SJSA1 (cell line): ENCODE measurements around the gene VIT. TPM values are rescaled to one million over a fixed set of nuclear protein-coding genes. Genes with fewer than 3 reads are reported as not detected.
A peak's percentile ranks its signal among the peaks of the same experiment; 100 is the strongest.

ENCODE experiments used
- DNase-seq, 2 experiments: peaks; one replicate each; pipeline ENCODE4 v3.0.0-alpha.2; 2015 to 2020; ENCODE audit warnings: low spot score in 2 of 2, low read depth in 1 of 2
- H3K27ac ChIP-seq: fragments of 250-450 bp; sonication (Bioruptor Pico); 2 replicates; pipeline ENCODE4 v1.5.1; 2020; ENCODE audit warnings: mild to moderate bottlenecking, moderate library complexity
- H3K27me3 ChIP-seq: fragments of 250-450 bp; sonication (Bioruptor Pico); replicated peaks from 2 replicates; pipeline ENCODE4 v1.5.1; 2020; ENCODE audit warnings: mild to moderate bottlenecking, moderate library complexity
- H3K36me3 ChIP-seq: fragments of 250-450 bp; sonication (Bioruptor Pico); 2 replicates; pipeline ENCODE4 v1.5.1; 2020; ENCODE audit warnings: mild to moderate bottlenecking
- H3K4me1 ChIP-seq: fragments of 250-450 bp; sonication (Bioruptor Pico); replicated peaks from 2 replicates; pipeline ENCODE4 v1.6.1; 2021; ENCODE audit warnings: mild to moderate bottlenecking
- H3K4me3 ChIP-seq: fragments of 250-450 bp; sonication (Bioruptor Pico); 2 replicates; pipeline ENCODE4 v1.5.1; 2020; ENCODE audit warnings: mild to moderate bottlenecking
- H3K9me3 ChIP-seq: fragments of 250-450 bp; sonication (Bioruptor Pico); replicated peaks from 2 replicates; pipeline ENCODE4 v1.5.1; 2020; ENCODE audit warnings: mild to moderate bottlenecking
- total RNA-seq: library from RNA; depleted of rRNA; stranded (reverse); fragments of >200 nt; shearing (Covaris generic); gene quantifications from 2 replicates; pipeline ENCODE4 v1.2.3, GENCODE V29; 2014

Gene VIT
- total RNA-seq, 1 experiment from 2014 or later: 1.1 TPM

GRCh38 chr2:36707050-36707449, 10.5 kb downstream of the VIT start:
- Histone ChIP-seq H3K9me3 (no peaks in the 10 kb centered on the region; the same call in 1 of the 2 replicates), H3K27ac (peak overlapping the region; percentile 70), H3K4me3 (no peak overlapping the region), H3K27me3 (no peaks in the 10 kb centered on the region), H3K4me1 (peaks cover 31% of the 10 kb centered on the region), H3K36me3 (no peaks in the 10 kb centered on the region)
- peak; percentile 61 to 72 for DNase-seq

- Histone ChIP-seq H3K4me1 (peaks cover 31% of the 10 kb centered on the region), H3K36me3 (no peaks in the 10 kb centered on the region), H3K27ac (peak overlapping the region; percentile 70), H3K27me3 (no peaks in the 10 kb centered on the region), H3K4me3 (no peak overlapping the region), H3K9me3 (no peaks in the 10 kb centered on the region; the same call in 1 of the 2 replicates)
- peak; percentile 49 to 51 for DNase-seq
These were observed 11.7 kb downstream of the VIT start for GRCh38 chr2:36708041-36708741.

- Histone ChIP-seq H3K27ac (no peak overlapping the region), H3K36me3 (no peaks in the 10 kb centered on the region), H3K4me1 (peaks cover 28% of the 10 kb centered on the region), H3K4me3 (no peak overlapping the region), H3K27me3 (no peaks in the 10 kb centered on the region), H3K9me3 (no peaks in the 10 kb centered on the region; the same call in 1 of the 2 replicates)
- no peak for DNase-seq
These were observed 14.5 kb downstream of the VIT start for GRCh38 chr2:36710858-36711515.

GRCh38 chr2:36711741-36712314, 15.3 kb downstream of the VIT start:
- H3K27me3 ChIP-seq: no peaks in the 10 kb centered on the region
- no peaks in the 10 kb centered on the region; the same call in 1 of the 2 replicates for H3K9me3 ChIP-seq
- no peak for DNase-seq
- peaks cover 20% of the 10 kb centered on the region for H3K4me1 ChIP-seq
- H3K27ac ChIP-seq: no peak overlapping the region
- H3K36me3 ChIP-seq: no peaks in the 10 kb centered on the region
- no peak overlapping the region for H3K4me3 ChIP-seq

- Histone ChIP-seq H3K4me1 (peaks cover 5% of the 10 kb centered on the region), H3K4me3 (no peak overlapping the region), H3K27ac (no peak overlapping the region), H3K27me3 (no peaks in the 10 kb centered on the region), H3K9me3 (no peaks in the 10 kb centered on the region; the same call in 1 of the 2 replicates), H3K36me3 (no peaks in the 10 kb centered on the region)
- DNase-seq: no peak
These were observed 16.8 kb downstream of the VIT start for GRCh38 chr2:36713310-36713709.

GRCh38 chr2:36716111-36716510, 19.6 kb downstream of the VIT start:
- Histone ChIP-seq H3K9me3 (no peaks in the 10 kb centered on the region), H3K4me3 (no peak overlapping the region), H3K27ac (no peak overlapping the region), H3K27me3 (no peaks in the 10 kb centered on the region), H3K36me3 (no peaks in the 10 kb centered on the region), H3K4me1 (no peaks in the 10 kb centered on the region)
- DNase-seq: no peak

GRCh38 chr2:36717603-36718266, 21.2 kb downstream of the VIT start:
- H3K36me3 ChIP-seq: no peaks in the 10 kb centered on the region
- DNase-seq: no peak
- no peak overlapping the region for H3K27ac ChIP-seq

GRCh38 chr2:36727550-36727949, 31.0 kb downstream of the VIT start:
- Histone ChIP-seq H3K4me3 (no peak overlapping the region), H3K36me3 (no peaks in the 10 kb centered on the region), H3K27ac (no peak overlapping the region), H3K4me1 (peaks cover 13% of the 10 kb centered on the region), H3K9me3 (no peaks in the 10 kb centered on the region), H3K27me3 (no peaks in the 10 kb centered on the region)
- no peak for DNase-seq

More at GRCh38 chr2:36717603-36718266, 21.2 kb downstream of the VIT start:
- Histone ChIP-seq H3K9me3 (no peaks in the 10 kb centered on the region), H3K4me1 (no peaks in the 10 kb centered on the region), H3K27me3 (no peaks in the 10 kb centered on the region), H3K4me3 (no peak overlapping the region)

GRCh38 chr2:36729067-36729466, 32.6 kb downstream of the VIT start:
- H3K27ac ChIP-seq: no peak overlapping the region
- peaks cover 16% of the 10 kb centered on the region for H3K4me1 ChIP-seq
- no peak for DNase-seq
- H3K9me3 ChIP-seq: no peaks in the 10 kb centered on the region
- no peaks in the 10 kb centered on the region for H3K36me3 ChIP-seq
- no peaks in the 10 kb centered on the region for H3K27me3 ChIP-seq
- H3K4me3 ChIP-seq: no peak overlapping the region

- H3K9me3 ChIP-seq: no peaks in the 10 kb centered on the region
- DNase-seq: peak in 1 of 2 experiments; percentile 45
- no peaks in the 10 kb centered on the region for H3K36me3 ChIP-seq
- H3K4me3 ChIP-seq: no peak overlapping the region
- H3K4me1 ChIP-seq: peaks cover 16% of the 10 kb centered on the region
- no peaks in the 10 kb centered on the region for H3K27me3 ChIP-seq
- H3K27ac ChIP-seq: peak overlapping the region; percentile 4; the same call in 1 of the 2 replicates
These were observed 35.6 kb downstream of the VIT start for GRCh38 chr2:36731941-36732672.

- Histone ChIP-seq H3K27me3 (no peaks in the 10 kb centered on the region), H3K4me3 (no peak overlapping the region), H3K9me3 (no peaks in the 10 kb centered on the region), H3K27ac (no peak overlapping the region; the same call in 1 of the 2 replicates), H3K4me1 (peaks cover 16% of the 10 kb centered on the region), H3K36me3 (no peaks in the 10 kb centered on the region)
- DNase-seq: no peak
These were observed 36.1 kb downstream of the VIT start for GRCh38 chr2:36732673-36733036.

- Histone ChIP-seq H3K9me3 (no peaks in the 10 kb centered on the region), H3K36me3 (no peaks in the 10 kb centered on the region), H3K27ac (no peak overlapping the region), H3K4me3 (no peak overlapping the region), H3K4me1 (peaks cover 16% of the 10 kb centered on the region), H3K27me3 (no peaks in the 10 kb centered on the region)
- no peak for DNase-seq
These were observed 36.7 kb downstream of the VIT start for GRCh38 chr2:36733215-36733614.

- no peaks in the 10 kb centered on the region for H3K36me3 ChIP-seq
- H3K27ac ChIP-seq: no peak overlapping the region
- no peaks in the 10 kb centered on the region for H3K9me3 ChIP-seq
- H3K27me3 ChIP-seq: no peaks in the 10 kb centered on the region
- DNase-seq: no peak
- H3K4me1 ChIP-seq: peaks cover 16% of the 10 kb centered on the region
- H3K4me3 ChIP-seq: no peak overlapping the region
These were observed 37.8 kb downstream of the VIT start for GRCh38 chr2:36734304-36734703.
